Right lung (tissue), 5 donors: ENCODE data around the gene PTOV1. TPM values are rescaled to one million over a fixed set of nuclear protein-coding genes. Genes with fewer than 3 reads are reported as not detected.
A peak's percentile ranks its signal among the peaks of the same experiment; 100 is the strongest.

Experiments used
- DNase-seq, 2 donors: peaks; one replicate each; pipeline ENCODE4 v3.0.0-alpha.2; 2013
- polyA plus RNA-seq, 5 donors: library from polyadenylated mRNA; unstranded; fragments of 120-200 nt; gene quantifications; one replicate each; pipeline versions ENCODE4 v1.2.1 to v1.2.3, GENCODE V29; 2013; ENCODE audit warnings: inconsistent platforms in 1 of 5, low replicate concordance in 1 of 5; ENCODE audit not compliant: insufficient read length in 5 of 5, insufficient read depth in 1 of 5

PTOV1 gene
- polyA plus RNA-seq, 5 donors = 207 to 317 (median 259) TPM

DNA sequence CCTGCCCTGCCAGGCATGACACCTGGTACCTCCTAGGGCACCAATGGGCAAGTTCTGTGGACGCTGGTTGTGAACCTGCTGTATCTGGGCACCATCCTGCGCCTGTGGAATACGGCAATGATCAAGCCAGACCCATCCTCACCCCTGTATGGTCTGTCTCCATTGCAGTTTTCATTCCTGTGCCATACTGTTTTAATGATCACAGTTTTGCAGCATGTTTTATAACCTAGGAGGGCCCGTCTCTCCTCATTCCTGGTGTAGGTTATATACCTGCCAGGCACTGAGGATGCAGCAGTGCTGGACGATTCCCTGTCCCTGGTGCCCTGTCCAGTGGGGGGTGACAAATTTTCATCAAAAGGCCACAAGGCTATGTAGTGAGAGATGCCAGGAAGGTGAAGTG, 32.1 kb downstream of the PTOV1 start:
- no peak for DNase-seq

GRCh38 chr19:49884109-49884508, 33.1 kb downstream of the PTOV1 start:
- no peak for DNase-seq

DNA sequence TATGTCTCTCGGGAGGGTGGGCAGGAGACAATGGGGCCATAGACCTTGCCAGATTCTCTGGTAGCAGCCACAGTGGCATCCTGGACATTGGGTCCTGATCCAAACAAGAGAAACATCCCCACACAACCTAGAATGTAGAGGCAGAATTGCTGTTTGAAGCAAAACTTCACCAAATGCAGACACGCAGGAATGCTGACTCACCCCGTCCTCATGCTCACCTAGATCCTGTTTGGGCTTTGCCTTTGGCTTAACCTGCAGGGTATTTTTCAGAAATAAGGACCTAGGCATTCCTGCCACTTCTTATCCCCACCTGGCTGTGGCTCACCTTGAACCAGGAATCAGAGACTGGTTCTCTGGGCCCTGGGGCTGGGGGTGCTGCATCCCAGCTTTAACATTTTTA, 33.8 kb downstream of the PTOV1 start:
- no peak for DNase-seq

DNA sequence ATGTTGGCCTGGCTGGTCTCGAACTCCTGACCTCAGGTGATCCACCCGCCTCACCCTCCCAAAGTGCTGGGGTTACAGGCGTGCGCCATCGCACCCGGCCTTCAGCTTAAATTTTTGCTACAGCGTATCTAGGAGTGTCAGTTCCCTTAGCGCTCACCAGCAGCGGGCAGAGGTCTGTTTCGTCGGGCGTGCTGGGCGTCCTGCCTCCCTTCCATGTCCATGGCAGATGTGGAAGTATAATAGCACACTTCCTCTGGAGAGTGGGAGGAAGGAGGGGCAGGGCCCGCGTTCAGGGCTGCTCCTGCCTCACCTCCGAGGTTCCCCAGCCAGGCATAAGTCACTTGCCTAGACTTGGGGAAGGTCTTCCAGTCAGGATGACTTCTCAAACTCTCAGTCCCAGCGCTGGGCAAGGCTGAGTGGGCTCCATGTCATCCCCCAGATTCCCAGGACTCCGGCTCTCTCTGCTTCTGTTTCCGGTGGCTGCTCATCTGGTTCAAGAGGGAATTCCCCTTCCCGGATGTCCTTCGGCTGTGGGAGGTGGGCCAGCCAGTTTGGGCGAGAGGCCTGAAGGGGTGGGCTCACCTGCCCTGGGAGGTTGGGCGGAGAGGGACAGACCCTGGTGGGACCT, 36.2 kb downstream of the PTOV1 start:
- DNase-seq = no peak

DNA sequence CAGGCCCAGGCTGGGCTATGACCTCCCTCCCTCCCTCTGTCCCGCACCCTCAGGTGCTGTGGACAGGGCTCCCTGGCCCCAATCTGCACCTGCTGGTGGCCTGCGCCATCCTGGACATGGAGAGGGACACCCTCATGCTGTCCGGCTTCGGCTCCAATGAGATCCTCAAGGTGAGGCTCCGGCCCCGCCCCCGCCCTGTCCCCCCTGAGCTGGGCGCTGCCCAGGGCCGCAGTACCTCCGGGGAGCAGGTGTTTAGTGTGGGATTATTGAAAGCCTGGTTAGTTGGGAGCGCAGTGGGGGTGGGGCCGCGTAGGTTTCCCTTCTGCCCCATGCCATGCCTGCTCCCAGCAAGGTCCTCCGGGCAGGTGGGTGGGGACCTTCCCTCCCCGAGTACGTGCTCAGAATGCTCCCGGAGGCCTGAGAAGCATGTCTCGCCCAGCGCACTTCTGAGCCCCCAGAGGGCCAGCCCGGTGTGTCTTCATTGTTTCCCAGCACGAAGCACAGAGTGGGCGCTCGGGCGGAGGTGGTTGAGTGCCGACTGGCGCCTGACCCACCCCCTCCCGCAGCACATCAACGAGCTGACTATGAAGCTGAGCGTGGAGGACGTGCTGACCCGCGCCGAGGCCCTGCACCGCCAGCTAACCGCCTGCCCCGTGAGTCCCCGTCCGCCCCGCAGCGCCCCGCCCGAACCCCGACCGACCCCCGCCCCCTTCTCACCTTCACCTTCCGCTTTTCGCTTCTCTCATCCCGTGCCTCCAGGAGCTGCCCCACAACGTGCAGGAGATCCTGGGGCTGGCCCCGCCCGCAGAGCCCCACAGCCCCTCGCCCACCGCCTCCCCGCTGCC, 36.9 kb downstream of the PTOV1 start:
- no peak for DNase-seq

DNA sequence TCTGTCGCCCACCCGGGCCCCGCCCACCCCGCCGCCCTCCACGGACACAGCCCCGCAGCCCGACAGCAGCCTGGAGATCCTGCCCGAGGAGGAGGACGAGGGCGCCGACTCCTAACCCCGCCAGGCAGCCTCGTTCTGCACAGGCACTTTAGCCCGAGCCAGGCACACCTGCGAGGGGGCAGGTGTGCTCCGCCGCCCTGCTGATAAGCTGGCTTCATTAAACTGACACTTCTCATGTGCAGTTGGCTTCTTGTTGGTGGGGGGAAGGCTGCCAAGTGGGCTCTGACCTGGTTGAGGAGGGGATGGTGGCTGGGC, 37.5 kb downstream of the PTOV1 start:
- no peak for DNase-seq

GRCh38 chr19:49889038-49889686, 38.2 kb downstream of the PTOV1 start:
- no peak for DNase-seq

- DNase-seq = peak; percentile 75 to 76
These were observed 38.9 kb downstream of the PTOV1 start for GRCh38 chr19:49889687-49890348.

DNA sequence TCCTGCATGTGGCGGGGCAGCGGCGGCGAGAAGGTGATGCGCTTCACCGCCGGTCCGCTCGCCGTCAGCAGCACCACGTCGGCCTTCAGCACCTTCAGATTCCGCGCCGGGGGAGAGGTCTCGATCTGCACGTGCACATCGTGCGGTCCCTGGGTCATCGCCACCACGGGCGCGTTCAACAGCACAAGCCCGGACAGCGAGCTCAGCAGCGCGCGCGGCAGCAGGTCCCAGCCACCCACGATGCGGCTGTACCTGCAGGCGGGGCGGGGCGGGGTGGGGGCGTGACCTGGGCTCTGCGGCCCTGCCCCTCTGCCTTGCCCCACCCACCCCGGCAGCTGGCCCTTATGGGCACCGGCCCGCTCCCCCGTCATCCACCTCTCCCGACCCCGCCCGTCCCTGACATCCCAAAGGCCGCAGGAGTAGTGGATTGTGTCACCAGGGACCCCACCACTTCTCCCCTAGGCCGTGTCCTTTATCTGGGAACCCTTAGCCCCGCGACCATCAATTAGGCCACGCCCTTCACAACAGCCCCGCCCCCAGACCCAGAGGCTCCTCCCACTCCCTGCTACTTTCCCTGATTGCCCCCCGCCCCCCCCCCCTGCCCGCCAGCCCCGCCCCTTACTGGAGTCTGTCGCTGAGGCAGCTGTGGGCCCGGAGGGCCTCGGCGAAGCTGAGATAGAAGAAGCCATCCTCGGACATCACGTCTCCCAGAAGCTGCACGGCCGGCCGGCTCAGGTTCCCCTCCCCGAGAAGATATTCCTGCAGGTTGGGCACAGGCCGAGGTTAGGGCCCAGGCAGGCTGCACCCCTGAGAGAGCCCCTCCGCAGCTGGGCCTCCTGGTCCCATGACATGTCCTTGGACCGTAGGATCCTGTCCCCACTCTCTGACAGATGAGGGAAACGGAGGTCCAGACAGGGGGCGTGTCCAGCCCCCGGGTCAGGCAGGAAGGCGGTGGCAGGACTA, 39.7 kb downstream of the PTOV1 start:
- DNase-seq = no peak

DNA sequence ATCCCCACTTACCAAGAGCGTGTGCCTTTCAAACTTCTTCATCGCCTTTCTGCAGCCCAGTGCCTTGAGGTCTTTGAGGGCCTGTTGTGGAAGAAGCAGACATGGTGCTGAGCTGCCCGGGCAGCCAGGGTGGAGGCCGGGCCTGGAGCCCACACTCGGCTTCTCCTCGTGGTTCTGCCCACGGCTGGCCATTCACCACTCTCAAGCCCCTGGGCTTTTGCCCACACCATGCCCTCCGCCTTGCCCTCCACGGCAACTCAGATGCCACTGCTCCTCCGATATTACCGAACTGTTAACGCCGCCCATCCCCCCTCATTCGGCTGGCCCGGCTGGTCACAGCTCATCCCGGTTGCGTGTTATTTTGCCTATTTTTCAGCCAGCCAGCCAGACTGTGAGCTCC, 40.4 kb downstream of the PTOV1 start:
- DNase-seq = no peak

DNA sequence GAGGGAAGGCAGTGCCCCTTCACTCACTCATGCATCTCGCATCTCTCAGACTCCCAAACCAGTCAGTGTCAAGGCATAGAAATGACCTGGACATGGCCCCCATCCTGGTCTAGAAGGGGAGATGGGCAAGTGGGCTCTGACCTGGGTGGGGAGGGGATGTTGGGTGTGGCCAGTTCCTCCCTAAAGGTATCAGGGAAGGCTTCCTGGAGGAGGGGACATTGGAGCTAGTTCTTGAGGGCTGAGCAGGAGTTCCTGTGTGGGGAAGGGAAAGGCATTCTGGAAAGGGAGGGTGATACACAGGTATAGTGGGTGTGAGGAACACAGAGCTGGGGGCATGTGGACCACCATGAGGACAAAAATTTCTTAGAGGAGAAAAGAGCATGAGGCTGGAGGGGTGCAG, 41.8 kb downstream of the PTOV1 start:
- DNase-seq = no peak

DNA sequence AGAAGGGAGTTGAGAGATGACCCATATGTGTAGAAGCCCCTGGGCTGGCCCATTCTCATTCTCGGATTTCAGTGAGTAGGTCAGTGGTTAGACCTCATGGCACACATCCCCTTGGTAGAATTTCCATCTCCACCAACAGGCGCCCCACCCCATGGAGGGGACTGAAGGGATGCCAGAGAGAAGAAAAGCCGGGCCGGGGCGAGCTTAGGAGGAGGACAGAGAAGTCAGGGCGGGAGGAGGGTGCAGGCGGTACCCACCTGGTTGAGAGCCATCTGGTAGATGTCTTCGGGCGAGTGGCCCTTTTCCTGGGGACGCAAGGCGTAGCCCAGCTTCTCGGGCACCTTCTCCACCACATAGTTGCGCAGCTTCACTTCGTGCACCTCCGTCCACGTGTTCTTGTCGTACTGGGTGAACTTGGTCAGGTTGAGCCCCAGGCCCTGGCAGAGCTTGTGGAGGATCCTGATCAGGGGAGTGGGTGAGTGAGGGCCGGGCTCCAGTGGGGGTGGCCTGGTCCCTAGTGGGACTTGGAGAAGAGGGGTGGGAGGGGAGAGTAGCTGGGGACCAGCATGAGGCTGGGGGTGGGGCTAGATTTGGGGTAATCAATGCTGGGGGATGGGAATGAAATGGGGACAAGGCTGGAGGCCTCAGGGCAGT, 43.2 kb downstream of the PTOV1 start:
- no peak for DNase-seq

- DNase-seq = no peak
These were observed 44.1 kb downstream of the PTOV1 start for GRCh38 chr19:49894879-49895565.

GRCh38 chr19:49895566-49896297, 44.8 kb downstream of the PTOV1 start:
- DNase-seq = no peak

- DNase-seq = no peak
These were observed 46.1 kb downstream of the PTOV1 start, which contains the start of gene IL4I1 for GRCh38 chr19:49896863-49897621. Gene IL4I1 (minus strand): TSS chr19:49896887. CDS start chr19:49896160, 727 bp downstream.

DNA sequence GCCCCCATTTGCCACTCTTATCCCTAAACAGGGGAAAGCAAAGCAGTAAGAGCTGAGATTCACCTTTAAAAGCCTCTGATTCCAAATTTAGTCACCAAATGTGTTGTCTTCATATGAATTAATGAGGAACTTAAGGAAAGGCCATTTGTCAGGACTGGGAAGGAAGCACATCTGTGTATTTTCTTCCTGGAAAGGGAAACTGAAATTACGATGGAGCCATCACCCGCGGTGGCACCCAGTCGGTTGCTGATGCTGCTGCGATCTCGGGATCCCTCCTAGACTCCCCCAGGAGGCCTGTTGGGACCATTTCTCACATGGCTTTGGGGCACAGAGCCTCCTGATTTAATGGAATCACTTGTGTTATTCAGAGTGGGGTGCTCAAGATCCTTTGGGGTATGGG, 53.2 kb downstream of the PTOV1 start:
- DNase-seq = no peak

DNA sequence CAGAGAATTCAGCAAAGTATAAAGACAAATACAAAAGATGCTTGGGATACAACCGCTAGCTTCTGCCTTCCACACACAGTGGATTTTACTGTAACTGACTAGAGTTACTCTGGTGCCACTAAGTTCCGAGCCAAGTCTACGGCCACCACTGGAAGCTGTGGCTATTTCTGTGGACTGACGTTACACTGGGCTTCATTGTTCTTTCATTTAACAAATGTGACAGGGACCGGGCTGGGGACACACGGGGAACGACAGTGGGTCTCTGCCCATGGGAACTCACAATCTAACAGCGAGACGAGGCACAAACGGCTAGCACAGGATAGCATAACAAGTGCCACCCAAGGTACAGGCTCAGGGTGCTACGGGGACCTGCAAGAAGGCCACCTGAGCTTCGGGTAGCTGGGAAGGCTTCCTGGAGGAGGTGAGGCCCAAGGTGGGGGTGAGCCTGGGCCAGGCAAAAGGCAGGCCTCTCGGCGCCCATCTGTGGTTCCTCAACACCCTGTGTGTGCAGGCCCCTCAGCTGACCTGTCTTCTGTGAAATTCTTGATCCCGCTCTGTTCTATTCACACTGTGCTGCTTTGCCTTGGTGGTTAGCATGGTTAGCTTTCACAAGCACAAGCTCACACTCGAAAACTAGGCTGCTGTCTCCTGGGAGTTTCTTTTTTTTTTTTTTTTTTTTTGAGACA, 56.1 kb downstream of the PTOV1 start:
- no peak for DNase-seq
